ENCODE measurements around the gene FCRL2.

GRCh38 chr1:157775101-157775870 is 1.6 kb downstream of the FCRL2 start:
- TF ChIP-seq YY1 (tag by site-specific recombination; IDR thresholded peaks at IDR 0.05): no peak
- TF ChIP-seq CTCF (tag by site-specific recombination; IDR thresholded peaks at IDR 0.05): no peak
- TF ChIP-seq ZNF24 (tag by site-specific recombination; IDR thresholded peaks at IDR 0.05): no peak
- TF ChIP-seq TRIM28 (IDR thresholded peaks at IDR 0.05; ENCODE audit: borderline replicate concordance, low read length): no peak

All from HEK293 (cell line).